ENCODE results near the gene WDR77. TPM values are rescaled to one million over a fixed set of nuclear protein-coding genes. Genes with fewer than 3 reads are reported as not detected.

The WDR77 gene
- total and polyA plus RNA-seq, 2 of the 13 experiments (the other 11 are each of a cell fraction or from before 2014, with no cell fraction given), result 90.6 to 108 TPM

- no peak for TF ChIP-seq ZNF142 (CRISPR knock-in tag; IDR thresholded peaks at IDR 0.05)
- TF ChIP-seq NKX3-1 (CRISPR knock-in tag; IDR thresholded peaks at IDR 0.05), result no peak
- no peak for TF ChIP-seq ZNF569 (CRISPR knock-in tag; IDR thresholded peaks at IDR 0.05; ENCODE audit: borderline replicate concordance)
- TF ChIP-seq ZNF672 (CRISPR knock-in tag; IDR thresholded peaks at IDR 0.05), result no peak
- TF ChIP-seq ZNF446 (CRISPR knock-in tag; IDR thresholded peaks at IDR 0.05), result no peak
- no peak for TF ChIP-seq MNT (IDR thresholded peaks at IDR 0.05)
- TF ChIP-seq RNF2 (conservative IDR thresholded peaks at IDR 0.05; ENCODE audit: low read depth), result no peak
- TF ChIP-seq MIER2 (CRISPR knock-in tag; IDR thresholded peaks at IDR 0.05), result no peak
- TF ChIP-seq ZNF576 (CRISPR knock-in tag; IDR thresholded peaks at IDR 0.05), result no peak
- no peak for TF ChIP-seq KDM6A (CRISPR knock-in tag; IDR thresholded peaks at IDR 0.05; ENCODE audit: low read depth)
- 0 out of 2 replicates have a peak, but pooled peaks have one; percentile 24 for TF ChIP-seq ZNF614 (CRISPR knock-in tag; IDR thresholded peaks at IDR 0.05; ENCODE audit: borderline replicate concordance)
- TF ChIP-seq NR2F1 (CRISPR knock-in tag; IDR thresholded peaks at IDR 0.05), result no peak
- TF ChIP-seq ZNF704 (CRISPR knock-in tag; IDR thresholded peaks at IDR 0.05; ENCODE audit: borderline replicate concordance), result no peak
- TF ChIP-seq IRF2 (CRISPR knock-in tag; IDR thresholded peaks at IDR 0.05), result peak; percentile 54; the same call in 1 of the 2 replicates
- TF ChIP-seq RAD51 (IDR thresholded peaks at IDR 0.05; ENCODE audit: borderline replicate concordance), result no peak
- TF ChIP-seq SIN3B (IDR thresholded peaks at IDR 0.05; ENCODE audit: low read length), result no peak
- no peak for TF ChIP-seq PAWR (CRISPR knock-in tag; IDR thresholded peaks at IDR 0.05; ENCODE audit: borderline replicate concordance)
- no peak for TF ChIP-seq STAT5B (CRISPR knock-in tag; IDR thresholded peaks at IDR 0.05)
These were observed 26.3 kb downstream of the WDR77 start (continued) for GRCh38 chr1:111422546-111423391.

Data from HepG2 (cell line).